GM18498 (cell line): Measurements from ENCODE around the gene SAMMSON.

Experiments
- ATAC-seq: cut with Tn5 transposase; IDR thresholded peaks from one replicate; pipeline ENCODE4 v1.9.1; 2021; ENCODE audit warnings: mild to moderate bottlenecking, moderate library complexity; ENCODE audit not compliant: unreplicated experiment

The SAMMSON gene

DNA sequence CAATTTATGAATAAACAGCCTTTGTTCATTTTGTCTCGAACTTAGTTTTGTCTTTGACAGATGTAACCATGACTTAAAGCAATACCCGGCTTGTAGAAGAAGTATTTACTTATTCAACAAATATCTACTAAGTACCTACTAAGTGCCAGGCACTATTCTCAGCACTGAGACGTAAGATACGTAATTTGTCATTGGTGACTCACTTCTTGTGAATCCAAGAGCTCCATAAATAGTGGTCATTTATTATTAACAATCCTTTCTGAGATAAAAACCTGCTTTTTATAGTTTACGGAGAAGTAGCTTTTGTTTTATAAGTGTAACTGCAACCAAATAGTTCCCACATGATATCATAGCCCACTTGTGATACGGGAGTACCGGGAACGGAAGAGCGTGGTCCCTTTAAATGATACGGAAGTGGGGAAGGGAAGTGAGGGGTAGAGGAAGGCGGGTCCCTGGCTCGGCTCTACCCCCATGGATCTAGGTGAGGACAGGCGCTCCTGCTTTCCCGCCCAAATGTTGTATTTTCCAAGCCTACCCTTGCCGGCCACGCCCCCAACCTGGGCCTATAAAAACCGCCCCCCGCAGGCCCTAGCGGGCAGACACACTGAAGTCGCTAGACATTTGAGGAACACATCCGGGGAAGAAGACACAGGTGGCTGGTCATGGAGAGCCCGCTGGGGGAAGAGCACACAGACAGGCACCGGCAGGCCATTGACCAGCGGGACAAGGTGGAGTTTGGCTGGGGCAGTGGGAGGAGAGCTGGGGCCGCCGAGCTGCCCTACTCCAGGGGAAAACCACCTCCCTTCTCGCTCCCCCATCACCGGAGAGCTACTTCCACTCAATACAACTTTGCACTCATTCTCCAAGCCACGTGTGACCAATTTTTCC, at the start of gene SAMMSON:
SAMMSON (plus strand) TSS at position 594 of the 888 bp plus-strand sequence.
- no peak for ATAC-seq

DNA sequence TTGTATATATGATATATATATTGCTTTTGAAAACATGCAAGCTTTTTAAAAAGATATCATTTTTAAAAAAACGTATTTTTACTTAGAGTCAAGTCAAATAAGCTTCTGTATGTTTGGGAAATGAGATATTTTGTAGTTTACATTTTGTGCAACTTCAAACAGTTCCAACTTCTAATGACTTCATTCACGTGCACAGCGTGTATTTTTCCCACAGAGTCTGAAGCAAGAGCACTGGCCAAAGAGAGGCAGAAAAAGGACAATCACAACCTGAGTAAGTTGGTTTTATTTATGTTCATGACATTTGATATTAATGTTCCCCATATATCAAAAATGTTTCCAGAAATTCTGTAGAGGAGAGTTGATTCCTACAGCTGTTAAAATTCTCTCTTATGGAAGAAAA, 47.9 kb upstream of the SAMMSON start:
- no peak for ATAC-seq

DNA sequence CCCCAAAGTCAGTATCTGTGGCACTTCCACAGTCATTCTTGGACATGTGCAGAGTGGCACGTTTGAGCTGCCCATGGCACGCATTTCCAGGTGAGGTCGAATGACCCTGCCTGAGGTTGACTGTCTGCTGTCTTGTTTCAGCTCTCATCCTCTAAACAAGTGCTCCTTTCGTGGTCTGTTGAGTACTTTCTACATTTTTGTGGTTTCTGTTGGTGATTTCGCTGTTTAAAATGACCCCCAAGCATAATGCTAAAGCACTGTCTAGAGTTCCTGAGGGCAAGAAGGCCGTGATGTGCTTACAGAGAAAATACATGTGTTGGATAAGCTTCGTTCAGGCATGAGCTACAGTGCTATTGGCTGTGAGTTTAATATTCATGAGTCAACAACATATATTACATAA, 40.0 kb upstream of the SAMMSON start:
- no peak for ATAC-seq

DNA sequence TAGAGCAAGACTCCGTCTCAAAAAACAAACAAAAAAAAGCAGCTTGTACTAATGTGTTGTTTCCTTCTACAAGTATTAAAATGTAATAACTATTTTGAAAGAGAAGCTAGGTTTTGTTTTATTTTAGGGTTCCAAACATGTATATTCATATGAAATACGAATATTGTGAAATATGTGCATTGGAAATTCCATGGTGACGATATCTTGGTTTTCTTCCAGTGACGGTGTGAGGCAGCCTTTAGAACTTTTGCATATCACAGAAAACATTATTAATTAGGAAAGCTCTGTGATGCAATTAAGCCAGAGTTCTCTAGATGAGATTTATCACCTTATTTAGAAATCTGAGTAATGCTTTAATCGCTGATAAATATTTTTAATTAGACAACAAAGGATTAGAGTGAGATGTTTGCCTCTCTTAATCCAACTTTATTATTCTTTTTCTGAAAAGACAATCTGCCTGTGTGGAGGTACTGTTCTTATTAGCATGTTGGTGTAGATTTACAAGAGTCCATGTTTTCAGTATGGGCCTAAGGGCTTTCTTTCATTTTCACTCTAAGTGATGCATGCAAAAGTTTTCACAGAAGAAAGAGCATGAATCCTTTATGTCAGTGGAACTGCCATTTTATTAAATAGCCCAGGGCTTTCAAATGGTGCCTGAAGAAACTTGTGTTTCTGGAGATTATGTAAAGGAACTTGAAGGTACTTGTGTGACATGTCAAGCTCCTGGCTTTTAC, 37.7 kb upstream of the SAMMSON start:
- no peak for ATAC-seq

DNA sequence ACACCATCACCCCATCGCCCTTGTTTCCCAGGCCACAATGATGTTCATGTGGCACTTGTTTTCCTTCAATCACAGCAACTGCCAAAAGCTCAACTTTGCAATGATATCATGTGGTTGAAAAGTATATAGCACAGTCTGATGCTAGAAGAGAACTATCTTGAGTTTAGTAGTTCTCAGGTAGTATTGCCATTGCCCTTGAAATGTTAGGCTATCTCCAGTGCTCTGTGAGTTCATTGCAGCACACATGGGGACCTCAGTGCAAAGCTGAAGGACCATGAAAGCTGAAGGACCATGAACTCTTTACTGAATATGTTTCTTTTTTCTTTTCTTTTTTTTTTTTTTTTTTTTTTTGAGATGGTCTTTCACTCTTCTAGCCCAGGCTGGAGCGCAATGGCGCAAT, 35.9 kb upstream of the SAMMSON start:
- ATAC-seq = no peak

DNA sequence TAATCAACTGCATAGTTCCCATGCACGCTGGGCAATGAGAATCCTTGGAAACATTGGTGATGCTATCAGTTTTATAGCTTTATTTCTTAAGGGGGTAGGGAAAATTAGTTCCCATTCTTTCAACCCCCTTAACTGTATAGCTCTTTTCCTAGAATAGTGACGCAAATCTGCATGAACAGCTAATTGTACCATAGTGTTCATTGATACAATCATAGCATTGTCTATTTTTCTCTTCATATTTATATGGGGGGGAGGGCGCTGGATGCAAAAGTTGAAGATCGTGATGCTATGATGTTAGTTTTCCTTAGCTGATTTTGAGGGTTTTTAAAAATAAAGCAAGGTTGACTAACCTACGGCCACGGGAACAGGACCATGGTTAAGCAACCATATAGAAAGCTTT, 32.4 kb upstream of the SAMMSON start:
- no peak for ATAC-seq

DNA sequence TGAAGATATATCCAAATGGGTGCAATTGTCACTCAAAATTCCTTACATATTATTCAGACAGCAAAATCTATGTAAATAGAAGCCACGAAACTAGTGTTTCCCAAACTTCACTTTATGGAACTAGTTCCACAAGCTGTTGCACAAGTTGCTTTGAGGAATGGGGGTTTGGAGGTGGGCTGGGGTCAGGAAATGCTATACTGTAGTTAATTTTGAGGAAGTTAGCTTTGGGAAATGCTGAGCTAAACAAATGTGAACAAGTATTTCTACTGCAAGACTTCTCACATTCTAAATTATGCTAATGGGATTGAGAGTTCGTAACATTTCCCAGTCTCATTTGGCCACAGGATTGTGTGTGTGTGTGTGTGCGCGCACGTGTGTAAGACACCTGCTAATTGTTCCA, 28.7 kb upstream of the SAMMSON start:
- no peak for ATAC-seq

DNA sequence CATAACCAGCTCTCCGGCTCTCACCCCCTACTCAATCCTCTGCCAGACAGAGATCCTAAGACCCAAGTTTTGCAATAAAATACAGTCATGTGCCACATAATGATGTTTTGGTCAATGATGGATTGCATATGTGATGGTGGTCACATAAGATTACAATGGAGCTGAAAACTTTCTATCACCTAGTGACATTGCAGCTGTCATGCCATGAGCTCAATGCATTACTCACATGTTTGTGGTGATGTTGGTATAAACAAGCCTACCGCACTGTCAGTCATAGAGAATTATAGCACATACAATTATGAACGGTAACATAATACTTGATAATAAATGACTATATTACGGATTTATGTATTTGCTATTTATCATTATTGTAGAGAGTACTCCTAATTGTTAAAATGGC, 26.9 kb upstream of the SAMMSON start:
- ATAC-seq = no peak

DNA sequence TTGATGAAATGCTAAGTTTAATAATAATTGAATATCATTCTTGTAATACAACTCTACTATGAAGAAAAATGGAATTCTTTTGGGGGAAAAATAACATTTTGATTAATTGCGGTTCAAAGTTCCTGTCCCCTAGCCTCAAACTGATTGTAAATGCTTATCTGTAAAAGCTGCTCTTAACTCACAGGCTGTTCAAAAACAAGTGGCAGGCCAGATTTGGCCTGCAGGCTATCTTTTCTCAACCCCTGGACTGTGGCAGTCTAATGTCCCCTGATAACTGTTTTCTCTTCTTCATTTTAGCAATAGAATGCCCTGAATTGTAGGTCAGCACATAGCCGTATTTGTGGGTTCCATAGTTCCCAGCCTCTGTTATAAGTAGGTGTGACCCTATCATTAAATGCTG, 23.5 kb upstream of the SAMMSON start:
- ATAC-seq = no peak

DNA sequence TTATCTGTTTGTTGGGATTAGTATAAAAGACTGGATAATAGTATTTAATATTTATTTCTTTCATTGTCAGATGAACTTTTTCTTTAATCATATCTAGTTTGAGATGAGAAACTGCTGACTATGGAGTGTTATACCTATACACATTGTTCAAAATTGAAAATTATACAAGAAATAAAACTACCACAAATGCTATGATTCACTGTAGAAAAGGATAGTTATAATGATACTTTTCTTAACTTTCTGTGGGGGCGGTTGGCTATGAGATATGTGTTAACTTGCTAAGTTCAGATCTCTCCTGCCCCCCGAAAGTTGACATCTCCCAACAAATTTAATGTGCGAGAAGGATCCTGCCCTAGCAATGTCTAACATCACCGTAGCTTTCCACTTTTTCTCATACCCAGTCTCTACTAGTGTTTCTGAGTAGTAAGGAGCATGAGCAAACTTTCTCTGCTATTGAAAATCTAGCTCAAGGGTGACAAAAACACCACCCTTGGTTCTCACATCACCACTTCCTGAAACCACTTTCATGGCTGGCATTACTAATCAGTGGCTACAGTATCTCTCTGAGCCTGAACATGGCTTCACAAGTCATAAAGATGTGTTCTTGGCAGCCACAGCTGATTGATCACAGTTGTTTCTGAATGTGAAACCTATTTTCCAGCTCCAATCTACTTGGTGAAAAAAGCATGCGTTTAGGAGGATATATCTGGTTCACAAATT, 15.8 kb upstream of the SAMMSON start:
- ATAC-seq = no peak

DNA sequence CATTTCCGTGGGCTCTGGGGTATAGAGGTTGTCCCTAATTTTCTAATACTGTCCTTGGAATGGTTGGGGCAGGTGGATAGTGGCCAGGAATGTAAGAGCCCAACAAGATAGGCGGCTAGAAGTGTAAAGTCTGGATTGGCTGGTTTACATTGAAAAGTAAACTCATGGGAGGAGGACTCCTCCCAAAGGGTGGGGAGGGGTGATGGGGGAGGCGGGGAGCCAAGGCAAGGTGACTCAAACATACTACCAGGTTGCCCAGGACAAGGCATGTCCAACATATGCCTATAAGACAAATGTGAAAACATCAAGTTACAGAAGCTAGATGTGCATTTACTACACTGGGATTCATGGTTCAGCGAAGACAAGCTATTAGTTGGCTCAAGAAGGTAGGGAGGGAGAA, 14.3 kb upstream of the SAMMSON start:
- ATAC-seq = no peak

DNA sequence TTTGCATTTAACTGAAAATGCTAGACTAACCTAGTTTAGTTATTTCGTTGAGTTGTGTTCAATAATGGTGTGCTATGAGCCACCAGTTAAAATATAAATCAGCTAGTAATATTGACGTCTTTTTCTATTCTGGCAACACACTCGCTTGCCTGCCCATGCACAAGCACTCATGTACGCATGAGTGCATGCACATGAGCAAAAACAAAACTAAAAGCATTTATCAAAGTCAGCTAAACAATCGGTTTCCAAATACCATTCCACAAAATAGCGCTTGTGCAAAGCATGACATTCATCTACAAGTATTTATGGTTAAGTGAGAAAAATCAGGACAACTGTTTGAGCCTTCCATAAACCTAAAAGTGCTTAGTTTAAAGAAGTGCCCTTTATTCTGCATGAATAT, 13.1 kb upstream of the SAMMSON start:
- no peak for ATAC-seq

DNA sequence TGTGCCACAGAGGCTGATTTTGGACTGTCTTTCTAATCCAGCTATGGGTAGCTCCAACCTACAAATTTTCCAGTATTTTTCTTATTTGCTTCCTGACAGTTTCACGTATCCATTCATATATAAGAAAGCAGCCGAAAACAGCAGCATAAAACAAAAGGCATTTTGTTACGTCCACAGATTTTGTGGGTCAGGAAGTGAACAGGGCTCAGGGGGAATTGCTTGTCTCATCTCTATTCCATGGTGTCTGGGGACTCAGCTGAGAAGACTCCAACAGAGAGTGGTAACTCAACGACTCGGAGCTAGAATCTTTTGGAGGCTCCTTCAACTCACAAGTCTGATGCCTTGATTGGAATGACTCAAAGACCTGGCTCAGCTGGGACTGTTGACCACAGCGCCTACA, 11.7 kb upstream of the SAMMSON start:
- ATAC-seq = no peak

DNA sequence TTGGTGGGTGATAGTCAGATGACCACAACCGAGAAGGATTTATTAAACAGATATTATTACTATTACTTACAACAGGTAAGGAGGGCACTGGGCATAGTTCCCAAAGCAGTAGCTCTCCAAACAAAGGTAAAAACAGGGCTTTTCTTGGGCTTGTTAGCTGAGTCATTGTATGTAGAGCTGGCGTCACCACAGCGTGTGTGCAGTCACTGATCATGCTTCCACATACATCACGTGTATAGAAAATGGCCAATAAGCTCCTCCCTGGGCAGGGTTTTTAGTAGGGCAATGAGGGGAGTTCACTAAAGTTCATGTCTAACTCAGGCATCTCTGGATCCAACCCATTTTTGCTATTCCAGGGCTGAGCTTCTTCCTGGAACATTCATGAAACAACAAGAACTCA, 5.8 kb upstream of the SAMMSON start:
- ATAC-seq = no peak

DNA sequence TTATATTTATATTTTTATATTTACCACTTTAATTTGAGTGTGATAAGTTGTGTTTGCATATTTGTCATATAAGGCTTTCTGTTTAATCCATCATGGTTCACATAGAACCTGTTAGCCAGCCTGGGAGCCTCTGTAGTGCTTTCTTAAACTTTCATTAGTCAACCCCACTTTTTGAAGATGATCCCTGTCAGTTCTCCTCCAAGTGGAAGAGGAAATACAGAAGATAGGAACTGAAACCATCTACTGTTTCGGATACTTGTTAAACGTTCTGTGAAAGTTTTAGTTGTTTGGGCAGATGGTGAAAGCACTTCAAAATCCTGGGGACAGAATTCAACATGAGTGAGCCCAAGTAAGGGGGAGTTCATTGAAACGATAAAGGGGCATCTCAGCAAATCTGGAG, 4.6 kb upstream of the SAMMSON start:
- ATAC-seq = no peak

DNA sequence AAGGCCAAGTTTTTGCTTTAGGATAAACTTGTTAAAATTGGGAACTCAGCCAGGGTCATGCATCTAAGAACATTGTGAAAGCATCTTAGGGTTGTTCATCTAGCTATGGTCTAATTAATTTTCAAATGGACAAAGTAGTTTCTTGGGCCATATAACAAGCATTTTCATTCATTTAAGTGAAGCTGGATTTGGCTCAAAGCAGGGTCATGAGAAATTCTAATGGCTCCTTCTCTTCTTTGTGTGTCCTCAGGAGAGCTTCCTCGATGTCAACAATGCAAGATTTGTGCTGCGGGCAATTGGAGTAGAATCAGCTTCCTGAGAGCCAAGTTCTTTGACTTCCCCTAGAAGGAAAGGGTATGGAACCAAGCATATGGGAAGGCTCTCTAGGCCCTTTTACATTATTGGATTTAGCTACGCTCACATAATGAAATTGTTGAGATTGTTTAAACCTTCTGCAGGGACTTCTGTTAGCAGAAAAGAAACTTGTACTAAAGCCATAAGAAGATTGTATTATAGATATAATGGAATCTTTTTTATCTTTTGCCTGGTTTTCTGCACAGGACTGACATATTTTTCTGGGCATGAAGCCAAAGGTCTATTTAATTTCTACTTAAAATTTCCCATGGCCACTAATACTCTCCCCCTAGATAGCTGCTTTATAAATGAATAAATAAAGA, 1.8 kb upstream of the SAMMSON start:
- no peak for ATAC-seq

DNA sequence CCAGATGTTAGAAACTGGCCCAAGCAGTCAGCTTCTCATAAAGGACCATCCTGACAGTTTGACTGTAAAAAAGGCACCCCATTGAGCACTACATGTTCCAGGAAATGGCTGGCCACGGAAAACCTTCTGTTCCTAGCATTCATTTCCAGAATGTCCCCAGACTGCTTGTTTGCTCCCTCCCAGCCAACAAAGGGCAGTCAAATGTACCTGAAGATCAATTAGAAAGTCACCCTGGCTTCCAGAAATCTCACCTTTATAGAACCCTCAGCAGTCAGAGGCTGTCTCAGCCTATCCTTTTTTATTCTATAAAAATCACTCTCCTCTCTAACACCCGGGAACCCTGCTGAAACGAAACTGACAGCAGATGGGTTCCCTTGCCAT, 784 bp upstream of the SAMMSON start:
- ATAC-seq = no peak

DNA sequence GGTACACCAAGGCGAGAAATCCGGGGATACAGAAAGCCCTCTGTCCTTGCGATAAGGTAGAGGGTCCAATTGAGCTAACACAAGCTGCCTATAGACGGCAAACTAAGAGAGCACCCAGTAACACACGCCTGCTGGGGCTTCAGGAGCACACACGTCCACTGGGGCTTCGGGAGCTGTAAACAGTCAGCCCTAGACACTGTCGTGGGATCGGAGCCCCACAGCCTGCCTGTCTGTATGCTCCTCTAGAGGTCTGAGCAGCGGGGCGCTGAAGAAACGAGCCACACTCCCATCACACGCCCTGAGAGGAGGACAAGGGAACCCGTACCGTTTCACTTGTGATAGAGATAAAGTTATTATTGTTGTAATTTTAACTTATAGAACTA, 486 bp downstream of the SAMMSON start:
- no peak for ATAC-seq

DNA sequence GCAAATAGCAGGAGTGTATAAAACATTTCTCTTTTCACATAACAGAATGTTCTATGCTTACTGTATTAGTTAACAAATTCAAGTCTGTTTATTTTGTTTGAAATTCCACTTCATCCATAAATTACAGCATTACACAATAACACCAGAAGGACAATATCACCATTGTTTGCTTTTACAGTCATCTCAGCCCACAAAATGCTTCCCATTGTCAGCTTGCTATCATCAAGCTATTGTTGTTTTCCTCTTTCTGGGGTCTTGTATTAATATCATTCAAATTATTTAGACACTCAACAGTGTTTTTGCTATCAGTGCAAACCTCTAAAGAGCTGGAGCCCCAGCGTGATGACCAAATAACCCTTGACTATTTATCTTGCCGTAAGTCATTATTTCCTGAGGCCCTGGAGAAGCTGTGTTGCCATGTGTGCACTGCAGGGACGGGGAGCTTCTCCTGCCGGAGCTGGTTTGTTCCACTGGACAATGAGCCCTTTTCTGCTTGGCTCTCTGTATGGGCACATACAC, 1.1 kb downstream of the SAMMSON start:
- no peak for ATAC-seq

DNA sequence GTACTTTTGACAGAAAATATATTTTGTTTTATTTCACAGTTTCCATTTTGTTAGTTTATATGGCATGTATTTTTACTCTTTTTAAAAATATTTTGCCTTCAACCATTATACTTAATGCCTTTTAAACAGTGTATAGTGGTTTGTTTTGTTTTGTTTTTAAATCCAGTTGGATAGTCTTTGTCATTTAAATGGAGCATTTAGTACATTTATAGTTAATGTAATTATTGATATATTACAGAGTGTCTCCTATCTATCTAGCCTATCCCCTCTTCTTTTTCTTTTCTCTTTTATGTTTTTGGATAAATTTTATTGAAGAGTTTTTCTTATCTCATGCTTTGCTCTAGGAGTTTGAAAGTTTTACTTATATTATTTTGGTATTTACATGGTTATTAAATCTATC, 3.6 kb downstream of the SAMMSON start:
- no peak for ATAC-seq

DNA sequence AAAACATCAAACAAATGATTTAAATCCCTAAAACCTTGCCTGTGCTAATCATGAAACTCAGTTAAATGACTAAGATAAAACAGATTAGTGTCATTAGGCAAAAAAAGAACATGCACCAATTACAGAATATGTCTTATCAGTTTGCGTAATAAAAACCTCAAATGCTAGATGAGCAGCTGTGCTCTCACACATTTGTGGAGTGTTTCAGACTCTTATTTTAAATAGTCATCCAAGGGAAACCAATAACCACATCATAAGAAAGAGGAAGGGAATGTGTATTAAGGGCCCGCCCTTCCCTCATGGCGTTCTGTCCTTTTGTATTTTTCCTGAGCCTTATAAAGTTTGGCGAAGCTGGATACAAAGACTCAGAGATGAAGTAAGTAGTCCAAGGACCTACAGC, 6.6 kb downstream of the SAMMSON start:
- no peak for ATAC-seq
